Dendritic cell treated with granulocyte-macrophage colony-stimulating factor and Interleukin-4, amounts not matched to agents 40 ng/mL and 50 ng/mL, for 4 days (primary cell): Measurements from ENCODE around the gene TMEM242.
A peak's percentile ranks its signal among the peaks of the same experiment; 100 is the strongest.

Experiments
- H3K27ac Mint-ChIP-seq: one replicate; pipeline ENCODE4 v1.8.0; 2022; ENCODE audit warnings: mild to moderate bottlenecking, mixed read lengths
- H3K27me3 Mint-ChIP-seq: one replicate; pipeline ENCODE4 v1.8.0; 2022; ENCODE audit warnings: mild to moderate bottlenecking, mixed read lengths
- H3K36me3 Mint-ChIP-seq: one replicate; pipeline ENCODE4 v1.8.0; 2022; ENCODE audit warnings: low read depth, mixed read lengths
- H3K4me1 Mint-ChIP-seq: one replicate; pipeline ENCODE4 v1.8.0; 2022; ENCODE audit warnings: low read depth, mixed read lengths
- H3K4me3 Mint-ChIP-seq: one replicate; pipeline ENCODE4 v1.8.0; 2022; ENCODE audit warnings: mild to moderate bottlenecking, moderate library complexity, mixed read lengths
- H3K9me3 Mint-ChIP-seq: one replicate; pipeline ENCODE4 v1.8.0; 2022; ENCODE audit warnings: mixed read lengths
- intact Hi-C: fragments of 100-400 bp; cut with micrococcal nuclease; formaldehyde crosslinking; loops from one replicate; pipeline ENCODE4 v1.15.0; 2022

TMEM242 gene

GRCh38 chr6:157276134-157276532 lies 47.2 kb downstream of the TMEM242 start:
- intact Hi-C loops, result loop anchor here (5.0 to 10.0 kb wide), 3 partner anchors 54 to 1951 kb away; no protein-coding TSS in a partner anchor
- Mint-ChIP-seq H3K36me3 (no peaks in the 10 kb centered on the region), H3K9me3 (no peaks in the 10 kb centered on the region), H3K27me3 (peaks cover 27% of the 10 kb centered on the region), H3K4me1 (peaks cover 7% of the 10 kb centered on the region), H3K27ac (no peak overlapping the region), H3K4me3 (no peak overlapping the region)

DNA sequence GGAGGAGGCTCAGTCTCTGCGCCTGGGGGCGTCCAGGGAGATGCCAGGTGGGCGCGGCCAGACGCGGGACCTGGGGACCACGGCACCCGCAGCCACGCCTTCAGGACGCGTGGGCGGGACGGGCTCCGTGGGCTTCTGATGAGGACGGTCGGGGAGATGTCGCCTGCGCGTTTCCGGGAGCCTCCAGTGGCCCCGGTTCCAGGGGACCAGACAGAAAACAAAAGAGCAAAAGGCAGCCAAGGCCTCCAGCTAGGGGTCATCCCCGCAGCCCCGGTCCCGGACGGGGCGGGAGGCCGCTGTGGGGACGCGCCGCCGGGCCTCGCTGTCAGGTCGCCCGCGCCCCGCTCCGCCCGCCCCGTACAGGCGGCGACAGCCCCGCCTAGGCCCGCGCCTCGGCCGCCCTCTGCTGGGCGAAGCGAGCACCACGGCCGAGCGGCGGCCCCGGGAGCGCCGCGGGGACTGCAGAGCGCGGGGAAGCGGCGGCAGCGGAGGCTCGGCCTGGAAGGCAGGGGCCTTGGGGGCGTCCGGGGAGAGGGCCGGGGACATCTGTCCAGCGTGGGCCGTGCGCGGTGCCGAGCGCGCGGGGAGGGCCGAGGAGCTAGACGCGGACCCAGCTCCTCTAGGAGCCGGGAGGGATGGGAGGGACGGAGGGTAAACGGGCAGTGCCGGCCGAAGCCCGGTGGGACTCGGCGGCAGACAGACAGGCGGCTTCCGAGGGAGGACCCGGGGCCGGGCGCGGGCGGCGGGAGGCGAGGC lies 48.7 kb downstream of the TMEM242 start:
- Mint-ChIP-seq H3K27ac (peak overlapping the region; percentile 82), H3K36me3 (no peaks in the 10 kb centered on the region), H3K27me3 (peaks cover 27% of the 10 kb centered on the region), H3K4me1 (peaks cover 7% of the 10 kb centered on the region), H3K4me3 (peak overlapping the region; percentile 90), H3K9me3 (peaks cover 11% of the 10 kb centered on the region)
- intact Hi-C loops, result loop anchor here (5.0 to 10.0 kb wide), 3 partner anchors 52 to 1950 kb away; no protein-coding TSS in a partner anchor

DNA sequence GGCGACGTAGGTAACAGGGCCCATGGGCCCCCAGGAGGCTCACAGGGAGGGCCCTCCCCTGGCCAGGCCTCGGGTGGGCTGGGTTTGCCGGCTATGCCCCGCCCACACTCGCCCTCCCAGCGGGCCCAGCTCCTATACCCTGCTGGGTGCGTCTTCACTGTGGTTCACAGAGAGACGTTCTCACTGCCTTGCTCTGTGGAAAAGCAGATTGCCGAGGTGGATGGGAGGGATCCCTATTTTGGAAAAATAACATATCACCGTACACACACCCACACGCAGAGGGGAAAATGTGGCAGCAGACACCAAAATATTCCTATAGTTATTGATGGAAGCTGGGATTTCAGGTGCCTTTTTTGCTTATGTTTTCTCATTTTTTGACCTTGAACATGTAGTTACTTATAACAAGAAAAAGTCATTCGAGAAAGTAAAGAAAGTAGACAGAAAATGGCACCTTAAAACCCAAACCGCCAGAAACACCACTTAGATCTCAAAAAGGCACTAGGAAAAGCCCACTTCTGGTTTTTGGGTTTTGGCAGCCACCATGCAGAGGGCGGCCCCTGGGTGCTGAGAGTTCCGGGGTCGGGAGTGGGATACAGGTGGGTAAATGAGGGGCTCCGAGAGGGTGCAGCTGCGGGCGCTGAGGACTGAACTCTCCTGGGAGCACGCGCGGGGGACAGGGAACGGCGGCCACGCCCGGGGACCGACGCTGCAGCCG lies 49.4 kb downstream of the TMEM242 start:
- intact Hi-C loops, result loop anchor here (10.0 kb wide), 2 partner anchors 249 to 1949 kb away; no protein-coding TSS in a partner anchor
- Mint-ChIP-seq H3K27me3 (peaks cover 27% of the 10 kb centered on the region), H3K36me3 (no peaks in the 10 kb centered on the region), H3K27ac (peak overlapping the region; percentile 82), H3K4me1 (peaks cover 7% of the 10 kb centered on the region), H3K4me3 (peak overlapping the region; percentile 90), H3K9me3 (peaks cover 11% of the 10 kb centered on the region)

DNA sequence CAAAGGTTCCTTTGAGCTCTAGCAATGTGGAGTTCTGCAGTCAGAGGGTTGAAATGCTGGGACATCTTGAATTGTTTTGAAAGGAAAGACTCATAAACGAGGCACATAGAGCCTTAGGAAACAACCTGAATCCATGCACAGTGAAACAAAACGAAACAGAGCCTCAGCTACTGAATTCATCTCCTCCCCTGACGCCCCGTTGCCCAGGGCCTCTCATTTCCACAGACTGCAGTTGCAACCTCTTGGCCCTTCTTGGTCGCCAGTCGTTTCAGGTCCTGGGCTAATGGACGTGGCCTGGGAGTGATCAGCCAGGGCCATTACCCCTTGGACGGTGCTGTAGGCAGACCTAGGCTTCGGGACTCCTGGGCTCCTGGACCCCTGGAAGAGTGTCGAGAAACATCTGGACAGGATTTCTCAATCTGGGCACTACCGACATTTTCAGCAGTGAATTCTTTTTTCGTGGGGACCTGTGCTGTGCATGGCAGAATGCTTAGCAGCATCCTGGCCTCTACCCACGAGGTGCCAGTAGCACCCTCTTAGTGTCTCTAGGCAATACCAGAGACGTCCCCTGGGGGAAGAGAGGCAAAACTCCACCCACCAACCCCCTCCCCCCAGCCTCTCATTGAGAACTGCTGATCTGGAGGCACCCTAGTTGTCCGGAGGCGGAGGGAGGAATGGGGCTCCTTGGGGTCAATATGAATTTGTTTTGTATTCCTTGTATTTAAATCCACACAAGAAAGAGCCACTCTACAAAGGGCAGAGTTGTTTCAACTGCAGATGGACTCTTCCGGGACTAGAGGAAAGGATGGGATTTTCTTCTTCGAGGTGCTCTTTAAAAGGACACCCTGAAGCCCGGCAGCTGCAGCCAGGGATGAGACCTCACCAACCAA lies 50.2 kb downstream of the TMEM242 start:
- Mint-ChIP-seq H3K4me1 (peaks cover 7% of the 10 kb centered on the region), H3K27me3 (peaks cover 27% of the 10 kb centered on the region), H3K9me3 (peaks cover 11% of the 10 kb centered on the region), H3K27ac (no peak overlapping the region), H3K36me3 (no peaks in the 10 kb centered on the region), H3K4me3 (no peak overlapping the region)
- intact Hi-C loops, result loop anchor here (10.0 kb wide), 2 partner anchors 248 to 1948 kb away; no protein-coding TSS in a partner anchor

GRCh38 chr6:157272372-157272771 lies 50.9 kb downstream of the TMEM242 start:
- Mint-ChIP-seq H3K4me1 (peaks cover 7% of the 10 kb centered on the region), H3K36me3 (no peaks in the 10 kb centered on the region), H3K9me3 (peaks cover 11% of the 10 kb centered on the region), H3K27ac (no peak overlapping the region), H3K27me3 (peaks cover 27% of the 10 kb centered on the region), H3K4me3 (no peak overlapping the region)
- intact Hi-C loops, result loop anchor here (10.0 kb wide), 2 partner anchors 248 to 1948 kb away; no protein-coding TSS in a partner anchor

GRCh38 chr6:157271911-157272310 lies 51.4 kb downstream of the TMEM242 start:
- peaks cover 26% of the 10 kb centered on the region for H3K27me3 Mint-ChIP-seq
- H3K27ac Mint-ChIP-seq, result no peak overlapping the region
- no peaks in the 10 kb centered on the region for H3K36me3 Mint-ChIP-seq
- intact Hi-C loops, result loop anchor here (10.0 kb wide), 2 partner anchors 247 to 1947 kb away; no protein-coding TSS in a partner anchor
- peaks cover 11% of the 10 kb centered on the region for H3K9me3 Mint-ChIP-seq
- H3K4me1 Mint-ChIP-seq, result peaks cover 7% of the 10 kb centered on the region
- no peak overlapping the region for H3K4me3 Mint-ChIP-seq

DNA sequence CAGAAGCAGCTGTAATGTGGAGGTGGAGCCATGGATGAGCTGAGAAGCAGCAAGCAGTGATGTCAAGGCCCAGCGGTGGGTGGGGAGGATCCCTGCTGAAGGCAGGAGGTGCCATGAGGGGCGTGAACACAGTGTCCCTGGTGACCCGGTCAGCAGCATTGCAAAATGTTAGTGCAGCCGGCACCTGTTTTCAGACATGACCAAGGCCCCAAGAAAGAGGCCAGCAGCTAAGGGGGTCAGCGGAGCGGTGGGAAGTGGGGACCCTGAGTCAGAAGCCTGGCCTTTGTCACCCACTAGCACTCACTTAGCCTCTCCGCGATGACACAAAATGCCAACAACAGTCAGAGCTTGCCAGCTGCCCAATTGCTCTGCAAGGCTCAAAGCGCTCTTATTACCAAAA lies 51.9 kb downstream of the TMEM242 start:
- H3K4me3 Mint-ChIP-seq, result no peak overlapping the region
- peaks cover 7% of the 10 kb centered on the region for H3K4me1 Mint-ChIP-seq
- peaks cover 11% of the 10 kb centered on the region for H3K9me3 Mint-ChIP-seq
- H3K36me3 Mint-ChIP-seq, result no peaks in the 10 kb centered on the region
- intact Hi-C loops, result loop anchor here (10.0 kb wide), 2 partner anchors 247 to 1947 kb away; no protein-coding TSS in a partner anchor
- H3K27ac Mint-ChIP-seq, result no peak overlapping the region
- peaks cover 22% of the 10 kb centered on the region for H3K27me3 Mint-ChIP-seq

- no peak overlapping the region for H3K4me3 Mint-ChIP-seq
Measured at GRCh38 chr6:157270916-157271315, 52.4 kb downstream of the TMEM242 start.

GRCh38 chr6:157270308-157270707 lies 53.0 kb downstream of the TMEM242 start:
- H3K27ac Mint-ChIP-seq, result no peak overlapping the region

More at GRCh38 chr6:157270916-157271315, 52.4 kb downstream of the TMEM242 start:
- intact Hi-C loops, result loop anchor here (10.0 kb wide), 2 partner anchors 246 to 1946 kb away; no protein-coding TSS in a partner anchor
- Mint-ChIP-seq H3K27ac (no peak overlapping the region), H3K36me3 (no peaks in the 10 kb centered on the region), H3K27me3 (peaks cover 19% of the 10 kb centered on the region), H3K9me3 (peaks cover 11% of the 10 kb centered on the region), H3K4me1 (peaks cover 7% of the 10 kb centered on the region)

GRCh38 chr6:157269261-157269794 lies 54.0 kb downstream of the TMEM242 start:
- Mint-ChIP-seq H3K27me3 (peaks cover 15% of the 10 kb centered on the region), H3K4me1 (peaks cover 7% of the 10 kb centered on the region), H3K36me3 (no peaks in the 10 kb centered on the region), H3K27ac (no peak overlapping the region), H3K9me3 (peaks cover 11% of the 10 kb centered on the region), H3K4me3 (no peak overlapping the region)
- intact Hi-C loops, result no loop called here

More at GRCh38 chr6:157270308-157270707, 53.0 kb downstream of the TMEM242 start:
- Mint-ChIP-seq H3K9me3 (peaks cover 11% of the 10 kb centered on the region), H3K36me3 (no peaks in the 10 kb centered on the region), H3K4me3 (no peak overlapping the region), H3K4me1 (peaks cover 7% of the 10 kb centered on the region), H3K27me3 (peaks cover 17% of the 10 kb centered on the region)
- intact Hi-C loops, result loop anchor here (10.0 kb wide), 2 partner anchors 246 to 1946 kb away; no protein-coding TSS in a partner anchor

GRCh38 chr6:157268835-157269234 lies 54.5 kb downstream of the TMEM242 start:
- Mint-ChIP-seq H3K36me3 (no peaks in the 10 kb centered on the region), H3K9me3 (peaks cover 11% of the 10 kb centered on the region), H3K4me3 (no peak overlapping the region), H3K27ac (no peak overlapping the region), H3K4me1 (peaks cover 2% of the 10 kb centered on the region), H3K27me3 (peaks cover 13% of the 10 kb centered on the region)
- intact Hi-C loops, result no loop called here

DNA sequence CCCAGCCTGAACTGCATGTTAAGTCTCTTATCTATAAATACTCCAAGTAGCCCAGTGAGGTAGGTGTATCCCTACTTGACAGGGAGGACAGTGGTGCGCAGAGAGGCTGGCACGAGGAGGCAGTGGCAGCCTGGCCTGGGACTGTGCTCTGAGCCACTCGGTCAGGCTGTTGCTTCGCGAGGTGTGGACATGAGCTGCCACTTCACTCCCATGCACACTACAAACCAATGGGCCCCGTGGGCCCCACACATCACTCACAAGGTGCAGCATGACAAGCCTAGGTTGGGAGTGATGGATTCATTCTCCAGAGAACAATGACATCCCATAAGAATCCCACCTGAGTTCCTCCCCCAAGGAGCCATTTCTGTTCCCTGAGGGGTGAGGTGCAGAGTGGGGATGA lies 54.9 kb downstream of the TMEM242 start:
- H3K4me3 Mint-ChIP-seq, result no peak overlapping the region
- H3K36me3 Mint-ChIP-seq, result no peaks in the 10 kb centered on the region
- no peak overlapping the region for H3K27ac Mint-ChIP-seq
- intact Hi-C loops, result no loop called here
- H3K9me3 Mint-ChIP-seq, result peaks cover 11% of the 10 kb centered on the region
- H3K27me3 Mint-ChIP-seq, result peaks cover 11% of the 10 kb centered on the region
- H3K4me1 Mint-ChIP-seq, result no peaks in the 10 kb centered on the region

DNA sequence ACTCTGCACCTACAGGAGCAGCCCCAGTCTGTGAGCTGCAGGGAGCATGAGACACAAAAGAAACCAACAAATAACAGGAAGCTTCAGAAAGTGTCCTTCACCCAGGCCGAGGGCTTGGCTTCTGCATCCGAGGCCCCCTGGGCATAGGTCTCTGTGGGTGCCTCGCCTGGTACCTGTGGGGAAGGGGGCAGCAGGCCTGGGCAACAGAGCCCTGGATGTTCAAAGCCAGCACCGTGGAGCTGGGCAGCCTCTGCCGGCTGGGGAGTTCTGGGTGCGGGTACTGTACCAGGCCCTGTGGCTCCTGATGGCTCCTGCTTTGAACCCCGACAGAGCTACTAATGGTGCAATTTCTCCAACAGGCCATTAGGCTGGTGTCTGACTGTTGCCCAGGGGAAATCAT lies 55.7 kb downstream of the TMEM242 start:
- H3K27ac Mint-ChIP-seq, result no peak overlapping the region
- intact Hi-C loops, result no loop called here

More for the DNA sequence above, 55.7 kb downstream of the TMEM242 start:
- Mint-ChIP-seq H3K4me1 (no peaks in the 10 kb centered on the region), H3K36me3 (no peaks in the 10 kb centered on the region), H3K9me3 (peaks cover 11% of the 10 kb centered on the region), H3K4me3 (no peak overlapping the region), H3K27me3 (peaks cover 6% of the 10 kb centered on the region)
